GM12892 (cell line): Measurements from ENCODE around the gene ARID1B.

Experiments used
- POLR2A ChIP-seq: IDR thresholded peaks from 2 replicates; pipeline ENCODE4 v1.6.1; 2011; ENCODE audit warnings: low read depth, low read length, control low read depth
- POLR2AphosphoS5 ChIP-seq: IDR thresholded peaks from 2 replicates; pipeline ENCODE4 v1.6.1; 2011; ENCODE audit warnings: low read depth, low read length, control low read depth
- TAF1 ChIP-seq: IDR thresholded peaks from 2 replicates; pipeline ENCODE4 v1.6.1; 2011; ENCODE audit warnings: low read depth, mild to moderate bottlenecking, control low read depth, low read length, borderline replicate concordance

DNA sequence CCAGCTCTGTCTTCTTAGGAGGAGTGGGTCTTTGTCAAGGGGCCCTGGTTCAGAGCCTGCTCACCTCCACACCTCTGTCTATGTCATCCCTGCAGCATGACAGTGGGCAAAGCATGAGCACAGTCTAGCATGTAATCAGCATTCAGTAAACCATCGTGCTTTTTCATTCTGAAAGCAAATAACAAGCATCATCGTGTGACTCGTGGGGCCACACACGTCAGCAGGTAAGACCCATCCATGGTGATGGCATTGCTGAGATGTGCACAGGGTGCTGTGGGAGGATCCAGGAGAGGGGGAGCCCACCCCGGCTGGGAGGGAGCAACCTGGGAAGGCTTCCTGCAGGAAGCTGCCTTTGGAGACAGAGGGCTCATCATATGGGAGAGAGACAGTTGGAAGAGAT, 439.4 kb downstream of the ARID1B start:
- no peak for TF ChIP-seq POLR2A
- TF ChIP-seq TAF1, result no peak
- TF ChIP-seq POLR2AphosphoS5, result no peak
